Measurements from ENCODE around the gene SMIM7.

GRCh38 chr19:16601378-16602052 lies 58.4 kb downstream of the SMIM7 start:
- TF ChIP-seq, protein P1, sequence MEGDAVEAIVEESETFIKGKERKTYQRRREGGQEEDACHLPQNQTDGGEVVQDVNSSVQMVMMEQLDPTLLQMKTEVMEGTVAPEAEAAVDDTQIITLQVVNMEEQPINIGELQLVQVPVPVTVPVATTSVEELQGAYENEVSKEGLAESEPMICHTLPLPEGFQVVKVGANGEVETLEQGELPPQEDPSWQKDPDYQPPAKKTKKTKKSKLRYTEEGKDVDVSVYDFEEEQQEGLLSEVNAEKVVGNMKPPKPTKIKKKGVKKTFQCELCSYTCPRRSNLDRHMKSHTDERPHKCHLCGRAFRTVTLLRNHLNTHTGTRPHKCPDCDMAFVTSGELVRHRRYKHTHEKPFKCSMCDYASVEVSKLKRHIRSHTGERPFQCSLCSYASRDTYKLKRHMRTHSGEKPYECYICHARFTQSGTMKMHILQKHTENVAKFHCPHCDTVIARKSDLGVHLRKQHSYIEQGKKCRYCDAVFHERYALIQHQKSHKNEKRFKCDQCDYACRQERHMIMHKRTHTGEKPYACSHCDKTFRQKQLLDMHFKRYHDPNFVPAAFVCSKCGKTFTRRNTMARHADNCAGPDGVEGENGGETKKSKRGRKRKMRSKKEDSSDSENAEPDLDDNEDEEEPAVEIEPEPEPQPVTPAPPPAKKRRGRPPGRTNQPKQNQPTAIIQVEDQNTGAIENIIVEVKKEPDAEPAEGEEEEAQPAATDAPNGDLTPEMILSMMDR (IDR thresholded peaks at IDR 0.05; ENCODE audit: low read length), result no peak
- TF ChIP-seq EZH2 (optimal IDR thresholded peaks at IDR 0.05; ENCODE audit: low read depth, low read length), result no peak
